Ovary (tissue), 9 donors: ENCODE results near the gene HEATR5A. TPM values are rescaled to one million over a fixed set of nuclear protein-coding genes. Genes with fewer than 3 reads are reported as not detected.
"Not testable (repeated sequence)": the region's sequence is repeated elsewhere in the genome, so short reads cannot be mapped to it uniquely, and the experiment has no call there.

Experiments
- DNase-seq, 5 donors: peaks; one replicate each; pipeline ENCODE4 v3.0.0-alpha.2; 2019 to 2020
- H3K27ac ChIP-seq, 2 donors: fragments of 200-600 bp; one replicate each; pipeline versions ENCODE4 v1.5.1 to v1.8.0; 2019 to 2022
- H3K27me3 ChIP-seq: fragments of 200-600 bp; one replicate; pipeline ENCODE4 v1.8.0; 2022
- H3K36me3 ChIP-seq: fragments of 200-600 bp; sonication (generic); one replicate; pipeline ENCODE4 v1.5.1; 2019
- H3K4me1 ChIP-seq: one replicate; pipeline ENCODE4 v1.8.1; 2013; ENCODE audit warnings: mild to moderate bottlenecking, moderate library complexity; ENCODE audit not compliant: insufficient read depth
- H3K4me3 ChIP-seq: fragments of 200-600 bp; sonication (generic); one replicate; pipeline ENCODE4 v1.5.1; 2017
- H3K9me3 ChIP-seq, 2 donors: fragments of 200-600 bp in 1 of 2; sonication (generic) in 1 of 2; one replicate each; pipeline versions ENCODE4 v1.5.1 to v1.8.1; 2013 to 2019; ENCODE audit warnings: mild to moderate bottlenecking in 1 of 2, moderate library complexity in 1 of 2
- EP300 ChIP-seq: sonication (generic); formaldehyde crosslinking; IDR thresholded peaks from one replicate; pipeline ENCODE4 v1.6.1; 2017; ENCODE audit warnings: antibody characterized with exemption
- POLR2A ChIP-seq: fragments of 450-650 bp; IDR thresholded peaks from one replicate; pipeline ENCODE4 v1.6.1; 2017; ENCODE audit warnings: antibody characterized with exemption, mild to moderate bottlenecking, moderate library complexity
- WGBS, 3 donors: extraction: QIAGEN DNeasy Blood & Tissue Kit in 1 of 3; methylation state at CpG; one replicate each; pipeline versions ENCODE4 v1.1.5 to v1.1.7; 2013 to 2017; 5-methylcytosine and 5-hydroxymethylcytosine counted together
- intact Hi-C, 4 donors: fragments of 100-400 bp; cut with DNase I; formaldehyde crosslinking; loops; one replicate each; pipeline versions ENCODE4 v1.11.0 to v1.15.1; 2022 to 2023
- polyA plus RNA-seq, 2 donors: library from polyadenylated mRNA; stranded (reverse); fragments of 200-250 nt in 1 of 2; fragments of 350-450 nt in 1 of 2; fragmentation: Illumina TruSeq in 1 of 2; extraction: RNeasy Lipid Tissue Mini Kit (QIAGEN cat#74804) in 1 of 2; gene quantifications; one replicate each; pipeline ENCODE4 v1.2.3, GENCODE V29; 2013 to 2014
- total RNA-seq, 7 donors: library from RNA; depleted of rRNA in 2 of 7; stranded (reverse); fragments of >200 nt in 2 of 7; fragmentation: NEBNext Ultra II Directional in 3 of 7; extraction: Animal tissue kit (Norgen Biotek cat#: 25700) in 3 of 7; gene quantifications; one replicate each; pipeline versions ENCODE4 v1.1.0 to v1.2.4, GENCODE V29; 2016 to 2023
- TF ChIP-seq, protein P1 (sequence below), 3 donors: fragments of 450-650 bp in 2 of 3; fragments of 200-600 bp in 1 of 3; IDR thresholded peaks; one replicate each; pipeline versions ENCODE4 v1.5.1 to v1.8.0; 2016 to 2022; ENCODE audit warnings: antibody characterized with exemption in 3 of 3, mild to moderate bottlenecking in 1 of 3
- donor health status: DM: no; HTN: no; CAD: no; lungs with moderate emphysema.
- donor health status: DM: no; HTN: no; CAD: no.
- donor health status: Bipolar disorder and iron deficiency.
- donor health status: DM: yes; HTN: yes; CAD: no.
- donor health status: DM: no; HTN: no; CAD: no.
- donor health status: DM: yes; HTN: yes; CAD: no.

Gene HEATR5A
- total and polyA plus RNA-seq, 9 donors, result 6.2 to 32.9 (median 22.4) TPM

DNA sequence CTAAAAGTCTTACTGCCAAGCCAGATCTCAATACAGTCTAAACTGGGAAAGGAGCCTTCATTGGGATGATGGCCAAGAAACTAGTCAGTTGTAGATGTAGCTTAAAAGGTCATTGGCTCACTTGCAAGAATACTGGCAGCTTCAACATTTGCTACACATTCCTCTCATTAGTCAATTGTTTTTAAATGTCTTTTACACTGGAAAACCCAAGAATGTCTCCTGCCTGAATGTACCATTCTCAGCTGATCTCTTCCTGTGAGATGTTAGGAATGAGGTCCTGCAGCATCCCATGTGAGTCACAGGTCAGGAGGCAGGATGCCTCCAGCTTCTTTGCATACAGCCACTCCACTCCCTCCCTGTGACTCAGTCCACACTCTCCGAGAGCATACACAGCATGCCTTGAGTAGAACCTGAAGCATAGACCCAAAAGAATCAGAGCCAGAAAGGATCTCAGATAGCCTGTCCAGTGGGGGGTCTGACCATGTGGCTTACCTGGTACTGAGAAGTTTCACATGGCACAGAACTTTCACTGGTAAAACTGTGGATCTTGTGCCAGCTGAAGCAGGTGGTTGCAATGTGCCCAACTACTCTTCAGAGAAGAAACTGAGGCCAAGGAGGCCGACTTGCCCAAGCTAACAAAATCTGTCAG, 156.7 kb downstream of the HEATR5A start:
- H3K4me1 ChIP-seq, result peaks cover 3% of the 10 kb centered on the region
- WGBS, 3 donors, result 45 to 46% (median 45%) methylated on average over 2 of the region's 2 CpGs
- DNase-seq, result peak; percentile 38 to 59 (median 46)
- TF ChIP-seq EP300 (no peak), POLR2A (no peak)
- TF ChIP-seq, protein P1, sequence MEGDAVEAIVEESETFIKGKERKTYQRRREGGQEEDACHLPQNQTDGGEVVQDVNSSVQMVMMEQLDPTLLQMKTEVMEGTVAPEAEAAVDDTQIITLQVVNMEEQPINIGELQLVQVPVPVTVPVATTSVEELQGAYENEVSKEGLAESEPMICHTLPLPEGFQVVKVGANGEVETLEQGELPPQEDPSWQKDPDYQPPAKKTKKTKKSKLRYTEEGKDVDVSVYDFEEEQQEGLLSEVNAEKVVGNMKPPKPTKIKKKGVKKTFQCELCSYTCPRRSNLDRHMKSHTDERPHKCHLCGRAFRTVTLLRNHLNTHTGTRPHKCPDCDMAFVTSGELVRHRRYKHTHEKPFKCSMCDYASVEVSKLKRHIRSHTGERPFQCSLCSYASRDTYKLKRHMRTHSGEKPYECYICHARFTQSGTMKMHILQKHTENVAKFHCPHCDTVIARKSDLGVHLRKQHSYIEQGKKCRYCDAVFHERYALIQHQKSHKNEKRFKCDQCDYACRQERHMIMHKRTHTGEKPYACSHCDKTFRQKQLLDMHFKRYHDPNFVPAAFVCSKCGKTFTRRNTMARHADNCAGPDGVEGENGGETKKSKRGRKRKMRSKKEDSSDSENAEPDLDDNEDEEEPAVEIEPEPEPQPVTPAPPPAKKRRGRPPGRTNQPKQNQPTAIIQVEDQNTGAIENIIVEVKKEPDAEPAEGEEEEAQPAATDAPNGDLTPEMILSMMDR (IDR thresholded peaks at IDR 0.05), result no peak
- H3K4me3 ChIP-seq, result no peak overlapping the region
- H3K27me3 ChIP-seq, result no peaks in the 10 kb centered on the region
- H3K36me3 ChIP-seq, result no peaks in the 10 kb centered on the region
- H3K9me3 ChIP-seq, result no peaks in the 10 kb centered on the region
- intact Hi-C loops, result no loop called here
- peak overlapping the region in 1 of 2 donors; percentile 7 for H3K27ac ChIP-seq

DNA sequence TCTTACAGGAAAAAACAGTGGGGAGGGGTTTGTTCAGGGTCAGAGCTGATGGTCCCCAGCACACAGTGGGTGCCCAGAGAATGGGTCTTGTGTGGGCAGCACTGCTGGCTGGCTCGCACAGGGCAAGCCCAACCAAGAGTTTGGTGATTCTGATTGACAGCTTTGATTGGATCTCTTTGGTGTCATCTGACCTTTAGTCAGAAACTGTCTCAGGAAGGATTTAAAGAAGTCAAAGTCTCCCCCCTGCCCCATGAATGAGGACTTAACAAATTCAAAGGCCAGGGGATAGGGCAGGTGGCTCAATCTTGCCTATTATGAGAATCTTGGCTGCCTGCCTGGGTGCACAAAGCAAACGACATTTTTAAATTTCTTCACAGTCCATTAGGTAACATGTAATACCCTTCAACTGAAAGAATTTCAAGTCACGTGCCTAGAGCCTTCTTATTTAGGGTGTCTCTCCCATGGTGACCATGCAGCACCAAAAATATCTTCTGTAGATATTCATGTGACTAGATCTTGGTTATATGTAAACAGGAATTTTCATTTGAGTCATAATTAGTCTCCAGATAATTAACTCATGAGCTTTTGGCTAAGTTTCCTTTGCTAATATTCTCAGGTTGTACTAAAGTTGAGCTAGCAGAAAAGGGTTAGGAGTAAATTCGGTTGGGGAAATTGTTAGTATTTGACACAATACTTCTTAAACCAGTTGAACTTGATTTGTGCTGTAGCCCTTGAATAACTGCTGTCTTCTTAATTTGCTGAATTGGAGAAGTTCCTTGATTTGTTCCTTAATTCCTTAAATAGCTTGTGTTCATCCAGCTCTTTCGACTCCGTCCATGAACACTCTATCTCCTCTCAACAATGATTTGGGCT, 158.3 kb downstream of the HEATR5A start:
- Histone ChIP-seq H3K9me3 (no peaks in the 10 kb centered on the region), H3K4me1 (peaks cover 3% of the 10 kb centered on the region), H3K27ac (peak overlapping the region in 1 of 2 donors; percentile 38), H3K36me3 (no peaks in the 10 kb centered on the region), H3K27me3 (no peaks in the 10 kb centered on the region), H3K4me3 (no peak overlapping the region)
- 29 to 35% (median 33%) methylated on average over 6 of the region's 6 CpGs for WGBS, 3 donors
- peak in 3 of 5 donors; percentile 25 to 65 (median 43) for DNase-seq
- intact Hi-C loops, result no loop called here
- TF ChIP-seq, protein P1 (IDR thresholded peaks at IDR 0.05), result no peak

DNA sequence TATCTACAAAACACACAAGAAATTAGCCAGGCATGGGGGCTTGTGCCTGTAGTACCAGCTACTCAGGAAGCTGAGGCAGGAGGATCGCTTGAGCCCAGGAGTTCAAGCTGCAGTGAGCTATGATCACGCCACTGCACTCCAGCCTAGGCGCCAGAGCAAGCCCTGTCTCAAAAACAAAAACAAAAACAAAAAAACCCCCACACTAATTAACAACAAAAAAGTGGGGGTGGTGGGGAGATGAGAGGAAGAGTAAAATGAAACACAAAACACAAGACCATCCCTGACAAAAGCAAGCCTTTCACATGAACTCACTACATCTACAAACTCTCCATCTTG, 158.9 kb downstream of the HEATR5A start:
- no peak for DNase-seq
- no peaks in the 10 kb centered on the region for H3K27me3 ChIP-seq
- H3K9me3 ChIP-seq, result no peaks in the 10 kb centered on the region
- H3K4me1 ChIP-seq, result peaks cover 3% of the 10 kb centered on the region
- no peaks in the 10 kb centered on the region for H3K36me3 ChIP-seq
- H3K27ac ChIP-seq, result peak overlapping the region in 1 of 2 donors; percentile 38
- intact Hi-C loops, result no loop called here
- TF ChIP-seq POLR2A (no peak), EP300 (no peak)
- H3K4me3 ChIP-seq, result no peak overlapping the region
- 93 to 97% (median 96%) methylated on average over 3 of the region's 3 CpGs for WGBS, 3 donors

DNA sequence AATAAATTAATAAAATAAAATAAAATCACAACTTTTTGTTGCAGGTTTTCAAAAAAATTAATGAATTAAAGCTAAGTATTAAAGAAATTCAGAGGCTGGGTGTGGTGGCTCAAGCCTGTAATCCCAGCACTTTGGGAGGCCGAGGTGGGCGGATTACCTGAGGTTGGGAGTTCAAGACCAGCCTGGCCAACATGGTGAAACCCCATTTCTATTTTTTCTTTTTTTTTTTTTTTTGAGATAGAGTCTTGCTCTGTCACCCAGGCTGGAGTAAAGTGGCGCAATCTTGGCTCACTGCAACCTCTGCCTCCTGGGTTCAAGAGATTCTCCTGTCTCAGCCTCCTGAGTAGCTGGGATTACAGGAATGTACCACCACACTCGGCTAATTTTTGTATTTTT, 161.3 kb downstream of the HEATR5A start:
- WGBS, 3 donors, result 91 to 97% (median 93%) methylated on average over 4 of the region's 4 CpGs
- H3K27ac ChIP-seq, H3K4me1 ChIP-seq, H3K9me3 ChIP-seq, H3K36me3 ChIP-seq, H3K4me3 ChIP-seq, H3K27me3 ChIP-seq, DNase-seq, intact Hi-C loops: not testable (repeated sequence)

DNA sequence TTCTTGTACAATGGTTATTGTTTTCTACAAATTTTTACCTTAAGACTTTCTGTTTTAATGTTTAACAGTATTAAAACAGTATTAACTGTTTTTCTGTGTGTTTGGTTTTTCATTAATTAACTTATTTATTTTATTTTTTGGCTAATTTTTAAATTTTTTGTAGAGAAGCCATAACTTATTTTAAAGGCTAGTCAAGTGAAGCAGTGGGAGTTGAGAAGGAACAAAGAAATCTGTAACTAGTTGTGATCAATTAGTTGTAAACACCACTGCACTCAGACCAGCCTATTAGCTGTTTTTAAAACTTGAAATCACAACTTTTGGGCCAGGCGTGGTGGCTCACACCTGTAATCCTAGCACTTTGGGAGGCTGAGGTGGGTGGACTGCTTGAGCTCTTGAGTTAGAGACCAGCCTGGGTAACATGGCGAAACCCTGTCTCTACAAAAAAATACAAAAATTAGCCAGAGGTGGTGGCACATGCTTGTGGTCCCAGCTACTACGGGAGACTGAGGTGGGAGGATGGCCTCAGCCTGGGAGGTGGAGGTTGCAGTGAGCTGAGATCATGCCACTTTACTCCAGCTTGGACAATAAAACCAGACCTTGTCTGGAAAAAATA, 161.8 kb downstream of the HEATR5A start:
- Histone ChIP-seq H3K27ac (no peak overlapping the region), H3K36me3 (no peaks in the 10 kb centered on the region), H3K9me3 (no peaks in the 10 kb centered on the region), H3K4me1 (no peaks in the 10 kb centered on the region), H3K27me3 (no peaks in the 10 kb centered on the region), H3K4me3 (no peak overlapping the region)
- intact Hi-C loops, result no loop called here
- TF ChIP-seq, protein P1 (IDR thresholded peaks at IDR 0.05), result no peak
- 96 to 99% (median 97%) methylated on average over 3 of the region's 3 CpGs for WGBS, 3 donors
- DNase-seq, result no peak

DNA sequence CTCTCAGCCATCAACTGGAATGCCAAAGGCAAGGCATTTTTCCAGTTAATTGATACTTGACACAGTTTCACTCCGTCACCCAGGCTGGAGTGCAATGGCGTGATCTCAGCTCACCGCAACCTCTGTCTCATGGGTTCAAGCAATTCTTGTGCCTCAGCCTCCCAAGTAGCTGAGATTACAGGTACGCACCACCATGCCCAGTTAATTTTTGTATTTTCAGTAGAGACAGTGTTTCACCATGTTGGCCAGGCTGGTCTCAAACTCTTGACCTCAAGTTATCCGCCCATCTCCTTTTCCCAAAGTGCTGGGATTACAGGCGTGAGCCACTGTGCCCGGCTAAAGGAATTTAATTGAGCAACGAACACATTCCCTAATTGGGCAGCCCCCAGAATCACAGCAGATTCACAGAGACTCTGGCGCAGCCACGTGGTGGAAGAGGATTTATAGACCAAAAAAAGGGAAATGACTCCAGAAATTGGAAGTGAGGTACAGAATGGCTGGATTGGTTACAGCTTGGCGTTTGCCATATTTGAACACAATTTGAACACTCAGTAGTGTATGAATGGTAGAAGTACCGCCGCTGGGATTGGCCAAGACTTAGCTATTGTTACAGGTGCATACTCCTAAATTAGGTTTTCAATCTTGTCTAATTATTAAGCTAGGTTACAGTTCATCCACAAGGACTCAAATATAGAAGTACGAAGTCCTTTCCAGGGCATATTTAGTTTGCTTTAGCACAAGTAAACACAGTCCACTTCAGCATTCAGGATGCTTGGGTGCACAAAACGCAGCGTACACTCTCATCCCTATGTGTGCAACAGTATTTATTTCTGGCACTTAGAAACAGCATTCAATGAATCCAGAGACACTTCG, 162.6 kb downstream of the HEATR5A start:
- WGBS, 3 donors, result 88 to 92% (median 91%) methylated on average over 17 of the region's 17 CpGs
- H3K4me1 ChIP-seq, H3K36me3 ChIP-seq, H3K27me3 ChIP-seq, intact Hi-C loops, DNase-seq, H3K27ac ChIP-seq, H3K9me3 ChIP-seq, H3K4me3 ChIP-seq: not testable (repeated sequence)
